ENCODE data around the gene THSD7A. TPM values are rescaled to one million over a fixed set of nuclear protein-coding genes. Genes with fewer than 3 reads are reported as not detected.

The THSD7A gene
- total RNA-seq, 1 donor from 2014 or later: 0.26 TPM

DNA sequence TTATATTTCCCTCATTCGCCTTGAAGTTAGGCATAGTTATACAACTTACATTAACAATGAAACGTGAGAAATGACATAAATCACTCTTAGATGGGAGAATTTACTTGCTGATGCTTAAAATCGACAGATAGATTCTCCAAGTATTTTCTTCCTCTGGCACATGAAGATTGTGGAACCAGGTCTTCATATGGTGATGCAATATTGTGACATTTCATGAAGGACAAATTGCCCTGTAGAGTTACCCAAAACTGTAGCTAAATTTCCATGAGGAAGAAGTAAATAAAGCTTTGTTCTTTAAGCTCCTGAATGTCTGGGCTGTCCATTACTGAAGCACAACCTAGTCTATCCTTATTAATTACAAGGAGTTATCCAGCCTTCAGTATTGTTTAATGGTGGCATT lies 353.1 kb downstream of the THSD7A start:
- no peak for FAIRE-seq
- Histone ChIP-seq H3K27me3 (ENCODE audit: control insufficient read depth, insufficient read depth, low read length) (no peaks in the 10 kb centered on the region), H3K4me3 (ENCODE audit: low read depth, low read length) (no peak overlapping the region), H3K36me3 (ENCODE audit: control insufficient read depth, insufficient read depth, low read length) (no peaks in the 10 kb centered on the region)
- no peak for DNase-seq (ENCODE audit: low read depth)
- TF ChIP-seq, protein P1, sequence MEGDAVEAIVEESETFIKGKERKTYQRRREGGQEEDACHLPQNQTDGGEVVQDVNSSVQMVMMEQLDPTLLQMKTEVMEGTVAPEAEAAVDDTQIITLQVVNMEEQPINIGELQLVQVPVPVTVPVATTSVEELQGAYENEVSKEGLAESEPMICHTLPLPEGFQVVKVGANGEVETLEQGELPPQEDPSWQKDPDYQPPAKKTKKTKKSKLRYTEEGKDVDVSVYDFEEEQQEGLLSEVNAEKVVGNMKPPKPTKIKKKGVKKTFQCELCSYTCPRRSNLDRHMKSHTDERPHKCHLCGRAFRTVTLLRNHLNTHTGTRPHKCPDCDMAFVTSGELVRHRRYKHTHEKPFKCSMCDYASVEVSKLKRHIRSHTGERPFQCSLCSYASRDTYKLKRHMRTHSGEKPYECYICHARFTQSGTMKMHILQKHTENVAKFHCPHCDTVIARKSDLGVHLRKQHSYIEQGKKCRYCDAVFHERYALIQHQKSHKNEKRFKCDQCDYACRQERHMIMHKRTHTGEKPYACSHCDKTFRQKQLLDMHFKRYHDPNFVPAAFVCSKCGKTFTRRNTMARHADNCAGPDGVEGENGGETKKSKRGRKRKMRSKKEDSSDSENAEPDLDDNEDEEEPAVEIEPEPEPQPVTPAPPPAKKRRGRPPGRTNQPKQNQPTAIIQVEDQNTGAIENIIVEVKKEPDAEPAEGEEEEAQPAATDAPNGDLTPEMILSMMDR (IDR thresholded peaks at IDR 0.05; ENCODE audit: insufficient read depth, low read length, severe bottlenecking): no peak

DNA sequence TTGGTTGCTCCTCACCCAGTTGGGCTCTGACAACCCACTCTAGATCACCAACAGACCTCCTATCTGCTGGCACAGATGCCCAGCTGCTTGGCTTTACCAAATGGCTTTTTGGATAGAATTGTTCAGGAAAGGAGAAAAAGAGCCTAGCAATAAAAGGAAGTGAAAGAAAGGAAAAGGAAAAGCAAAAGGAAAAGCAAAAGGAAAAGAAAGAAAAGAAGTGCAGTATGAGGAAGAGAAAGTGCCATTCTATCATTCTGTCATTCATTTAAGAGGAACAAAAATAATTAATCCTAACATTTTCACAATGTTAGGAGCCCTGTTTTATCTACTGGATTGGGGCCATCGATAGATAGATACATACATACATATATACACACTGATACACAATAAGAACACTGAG lies 353.6 kb downstream of the THSD7A start:
- FAIRE-seq (no peak), DNase-seq (ENCODE audit: low read depth) (no peak)

DNA sequence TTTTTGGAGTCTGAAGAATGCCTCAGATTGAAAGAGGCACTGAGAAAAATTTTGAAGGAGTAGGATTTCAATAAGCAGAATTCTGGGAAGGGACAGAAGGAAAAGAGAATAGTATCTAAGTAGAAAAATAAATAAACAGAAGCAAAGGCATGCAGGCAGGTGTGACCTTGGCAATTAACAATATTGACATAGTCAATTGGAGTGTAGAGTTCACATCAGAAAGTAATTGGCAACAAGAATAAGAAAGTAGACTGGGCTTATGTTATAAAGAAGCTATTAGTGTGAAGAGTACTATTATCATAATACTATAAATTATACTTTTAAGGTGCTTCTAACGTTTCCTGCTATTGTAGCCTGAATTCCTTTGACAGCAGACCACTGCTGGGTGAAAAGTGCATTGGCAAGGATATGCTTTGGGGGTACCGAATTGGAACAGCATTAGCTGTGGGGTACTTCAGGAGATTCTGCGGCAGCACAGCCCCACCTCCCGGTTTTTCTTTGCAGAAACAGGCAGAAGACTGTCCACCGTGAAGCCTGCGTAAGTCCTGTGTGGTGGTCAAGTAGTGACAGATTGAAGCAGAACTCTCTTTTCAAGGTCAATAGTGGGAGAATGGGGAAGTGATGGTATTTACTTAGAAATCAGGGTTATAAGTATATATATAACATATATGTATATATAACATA lies 357.0 kb downstream of the THSD7A start:
- TF ChIP-seq, protein P1 (IDR thresholded peaks at IDR 0.05; ENCODE audit: insufficient read depth, low read length, severe bottlenecking): peak; percentile 46
- FAIRE-seq: no peak

More for the DNA sequence above, 353.6 kb downstream of the THSD7A start:
- Histone ChIP-seq H3K4me3 (ENCODE audit: low read depth, low read length) (no peak overlapping the region), H3K36me3 (ENCODE audit: control insufficient read depth, insufficient read depth, low read length) (no peaks in the 10 kb centered on the region), H3K27me3 (ENCODE audit: control insufficient read depth, insufficient read depth, low read length) (no peaks in the 10 kb centered on the region)
- TF ChIP-seq, protein P1 (IDR thresholded peaks at IDR 0.05; ENCODE audit: insufficient read depth, low read length, severe bottlenecking): no peak

DNA sequence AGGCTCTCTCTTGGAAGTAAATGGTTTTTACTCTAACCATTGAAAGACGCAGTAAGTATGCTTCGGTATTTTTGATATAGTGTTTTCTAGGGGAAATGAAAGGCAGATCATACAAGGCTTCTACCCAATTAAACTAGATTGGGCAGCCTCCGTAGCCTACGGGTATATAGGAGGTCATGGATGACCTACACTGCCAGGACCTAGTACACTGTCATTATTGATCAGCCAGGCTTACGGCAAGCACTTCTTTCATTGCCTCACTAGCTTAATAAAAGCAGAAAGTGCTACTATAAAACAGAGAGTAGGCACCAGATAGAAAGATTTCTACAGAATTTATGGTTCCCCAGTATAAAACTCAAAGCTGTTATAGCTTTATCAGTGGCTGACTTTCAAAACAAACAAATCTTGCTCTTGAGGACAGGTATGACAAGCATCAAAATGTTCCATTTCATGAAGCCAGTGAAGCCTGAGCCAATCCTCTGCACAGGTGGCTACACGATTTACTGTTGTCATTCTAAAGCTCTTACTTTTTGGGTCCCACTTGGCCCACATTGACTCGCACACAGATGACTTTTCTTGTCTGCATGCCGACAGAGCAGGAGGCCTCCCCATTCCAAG lies 358.1 kb downstream of the THSD7A start:
- Histone ChIP-seq H3K4me3 (ENCODE audit: low read depth, low read length) (no peak overlapping the region), H3K27me3 (ENCODE audit: control insufficient read depth, insufficient read depth, low read length) (no peaks in the 10 kb centered on the region), H3K36me3 (ENCODE audit: control insufficient read depth, insufficient read depth, low read length) (no peaks in the 10 kb centered on the region)
- TF ChIP-seq, protein P1 (IDR thresholded peaks at IDR 0.05; ENCODE audit: insufficient read depth, low read length, severe bottlenecking): no peak
- no peak for DNase-seq (ENCODE audit: low read depth)
- peak; percentile 66 for FAIRE-seq

More for the DNA sequence above, 357.0 kb downstream of the THSD7A start:
- H3K4me3 ChIP-seq (ENCODE audit: low read depth, low read length): no peak overlapping the region
- no peaks in the 10 kb centered on the region for H3K27me3 ChIP-seq (ENCODE audit: control insufficient read depth, insufficient read depth, low read length)
- no peaks in the 10 kb centered on the region for H3K36me3 ChIP-seq (ENCODE audit: control insufficient read depth, insufficient read depth, low read length)
- DNase-seq (ENCODE audit: low read depth): peak; percentile 26

DNA sequence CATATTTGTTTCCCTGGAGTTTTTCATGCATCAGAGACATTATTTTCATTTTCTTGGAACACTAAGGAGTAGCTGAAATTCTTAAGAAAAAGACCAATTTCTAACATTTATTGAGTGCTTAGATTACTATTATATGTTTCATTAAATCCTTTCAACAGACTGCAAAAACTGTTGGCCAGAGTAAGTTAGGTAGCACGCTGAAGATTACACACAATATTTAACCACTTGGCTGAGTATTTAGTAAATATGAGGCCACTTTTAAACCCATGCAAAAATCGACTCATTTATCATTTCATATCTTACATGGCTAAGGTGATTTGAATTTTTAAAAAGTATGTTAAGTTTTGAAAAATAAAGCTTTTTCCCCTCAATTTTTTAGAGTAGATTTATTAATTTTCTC lies 358.8 kb downstream of the THSD7A start:
- no peak for DNase-seq (ENCODE audit: low read depth)
- H3K4me3 ChIP-seq (ENCODE audit: low read depth, low read length): no peak overlapping the region
- H3K27me3 ChIP-seq (ENCODE audit: control insufficient read depth, insufficient read depth, low read length): no peaks in the 10 kb centered on the region
- no peaks in the 10 kb centered on the region for H3K36me3 ChIP-seq (ENCODE audit: control insufficient read depth, insufficient read depth, low read length)
- TF ChIP-seq, protein P1 (IDR thresholded peaks at IDR 0.05; ENCODE audit: insufficient read depth, low read length, severe bottlenecking): no peak
- no peak for FAIRE-seq

All from bronchial epithelial cell (primary cell).